B cell (primary cell): Measurements from ENCODE around the gene MYB. TPM values are rescaled to one million over a fixed set of nuclear protein-coding genes. Genes with fewer than 3 reads are reported as not detected.

Experiments used
- ATAC-seq: fragments of 200-7000 bp; cut with Tn5 transposase; one replicate; pipeline ENCODE4 v1.10.0; 2021; ENCODE audit warnings: low read depth, mild to moderate bottlenecking, moderate number of reproducible peaks, moderate library complexity
- CTCF ChIA-PET: fragments of 350-600 bp; sonication (Branson Sonifier 250); formaldehyde crosslinking; loops from one replicate; lab custom pipeline; 2021; ENCODE audit warnings: antibody characterized with exemption, inconsistent platforms; lab: Charles Lee
- POLR2A ChIA-PET: fragments of 350-600 bp; sonication (Branson Sonifier 250); formaldehyde crosslinking; loops from one replicate; lab custom pipeline; 2021; ENCODE audit warnings: antibody characterized with exemption; lab: Charles Lee
- DNase-seq: peaks from one replicate; pipeline ENCODE4 v3.0.0; 2013
- H2AFZ ChIP-seq: 2 replicates; pipeline ENCODE4 v1.6.1; 2012; ENCODE audit warnings: mild to moderate bottlenecking, low read depth, low read length; ENCODE audit not compliant: insufficient read depth, poor library complexity, severe bottlenecking
- H3K27ac ChIP-seq, 2 donors: 1 replicate in 1 of 2; 2 replicates in 1 of 2; pipeline ENCODE4 v1.5.1; 2012 to 2013; ENCODE audit warnings: low read length in 2 of 2, mild to moderate bottlenecking in 2 of 2, moderate library complexity in 1 of 2
- H3K27me3 ChIP-seq, 4 experiments: fragments of 200-600 bp in 1 of 4; sonication (generic) in 1 of 4; replicated peaks in 1 of 4; 1 replicate in 2 of 4; 2 replicates in 2 of 4; pipeline versions ENCODE4 v1.6.1 to v1.7.0; 2013 to 2016; ENCODE audit warnings: low read length in 3 of 4, mild to moderate bottlenecking in 2 of 4, mixed read lengths in 1 of 4, moderate library complexity in 1 of 4; ENCODE audit not compliant: insufficient read depth in 4 of 4, control insufficient read depth in 3 of 4; ENCODE audit errors: control extremely low read depth in 1 of 4
- H3K36me3 ChIP-seq, 2 experiments: replicated peaks in 1 of 2; 1 replicate in 1 of 2; 2 replicates in 1 of 2; pipeline versions ENCODE4 v1.6.1 to v1.7.1; 2013; ENCODE audit warnings: low read length in 1 of 2; ENCODE audit not compliant: insufficient read depth in 2 of 2, control insufficient read depth in 1 of 2; ENCODE audit errors: control extremely low read depth in 1 of 2, extremely low read depth in 1 of 2
- H3K4me1 ChIP-seq, 2 donors: fragments of 200-600 bp in 1 of 2; sonication (generic) in 1 of 2; 1 replicate in 1 of 2; 2 replicates in 1 of 2; pipeline versions ENCODE4 v1.5.1 to v1.6.1; 2013 to 2017; ENCODE audit warnings: low read length in 2 of 2; ENCODE audit not compliant: control insufficient read depth in 2 of 2, insufficient read depth in 2 of 2
- H3K4me2 ChIP-seq: replicated peaks from 2 replicates; pipeline ENCODE3; 2012; ENCODE audit warnings: mild to moderate bottlenecking, low read depth, low read length; ENCODE audit not compliant: poor library complexity, severe bottlenecking
- H3K4me3 ChIP-seq, 5 experiments: fragments of 200-600 bp in 1 of 5; sonication (generic) in 1 of 5; 1 replicate in 3 of 5; 2 replicates in 2 of 5; pipeline versions ENCODE4 v1.5.1 to v1.7.0; 2011 to 2016; ENCODE audit warnings: low read length in 4 of 5, mild to moderate bottlenecking in 4 of 5, low read depth in 2 of 5, control low read depth in 1 of 5, moderate library complexity in 1 of 5; ENCODE audit not compliant: insufficient read depth in 1 of 5; ENCODE audit errors: control extremely low read depth in 1 of 5, extremely low read depth in 1 of 5
- H3K79me2 ChIP-seq: fragments of 200-600 bp; sonication (generic); one replicate; pipeline ENCODE4 v1.6.0; 2016; ENCODE audit warnings: low read length; ENCODE audit not compliant: control insufficient read depth, insufficient read depth
- H3K9ac ChIP-seq: fragments of 200-600 bp; sonication (generic); 2 replicates; pipeline ENCODE4 v1.6.1; 2017; ENCODE audit warnings: mild to moderate bottlenecking, low read length, moderate library complexity
- H3K9me3 ChIP-seq, 3 donors: one replicate each; pipeline versions ENCODE4 v1.6.1 to v1.7.1; 2013; ENCODE audit warnings: low read length in 2 of 3; ENCODE audit not compliant: control insufficient read depth in 2 of 3, insufficient read depth in 1 of 3; ENCODE audit errors: control extremely low read depth in 1 of 3
- H4K20me1 ChIP-seq: 2 replicates; pipeline ENCODE4 v1.6.0; 2012; ENCODE audit warnings: mild to moderate bottlenecking, low read length; ENCODE audit not compliant: insufficient read depth, control insufficient read depth, poor library complexity, severe bottlenecking
- H3K27ac Mint-ChIP-seq: one replicate; pipeline ENCODE4 v1.8.0; 2021; ENCODE audit warnings: mixed read lengths
- H3K27me3 Mint-ChIP-seq: one replicate; pipeline ENCODE4 v1.8.0; 2021; ENCODE audit warnings: mixed read lengths
- H3K4me1 Mint-ChIP-seq: one replicate; pipeline ENCODE4 v1.8.0; 2021; ENCODE audit warnings: mixed read lengths
- H3K4me3 Mint-ChIP-seq: one replicate; pipeline ENCODE4 v1.8.0; 2021; ENCODE audit warnings: mixed read lengths
- H3K9me3 Mint-ChIP-seq: one replicate; pipeline ENCODE4 v1.8.0; 2022; ENCODE audit warnings: mixed read lengths; ENCODE audit not compliant: insufficient read depth
- EZH2 ChIP-seq: IDR thresholded peaks from 2 replicates; pipeline ENCODE4 v1.6.1; 2012; ENCODE audit warnings: borderline replicate concordance, low read depth, mild to moderate bottlenecking, moderate library complexity, low read length; ENCODE audit not compliant: insufficient read depth, poor library complexity, severe bottlenecking
- WGBS: methylation state at CpG from one replicate; pipeline ENCODE4 v1.1.5; 2013; ENCODE audit warnings: missing lambda C conversion rate; ENCODE audit not compliant: insufficient coverage; 5-methylcytosine and 5-hydroxymethylcytosine counted together
- intact Hi-C: fragments of 100-400 bp; cut with micrococcal nuclease; formaldehyde crosslinking; loops from one replicate; pipeline ENCODE4 v1.10.0; 2022
- polyA plus RNA-seq: library from polyadenylated mRNA; depleted of rRNA; stranded (reverse); fragments of >200 nt; gene quantifications from 2 replicates; pipeline ENCODE4 v1.2.3, GENCODE V29; 2012
- total RNA-seq, 2 donors: library from RNA; stranded (reverse); fragments of 120-200 nt in 1 of 2; gene quantifications; 1 replicate in 1 of 2; 2 replicates in 1 of 2; pipeline versions ENCODE4 v1.2.3 to v1.2.4, GENCODE V29; 2013 to 2022
- TF ChIP-seq, protein P1 (sequence below): fragments of 200-600 bp; IDR thresholded peaks from one replicate; pipeline ENCODE4 v1.8.0; 2022; ENCODE audit warnings: antibody characterized with exemption, mild to moderate bottlenecking

The MYB gene
- total and polyA plus RNA-seq, 2 donors (not counting 1 experiment from before 2014, with no cell fraction given), result 0.46 to 1.4 TPM

DNA sequence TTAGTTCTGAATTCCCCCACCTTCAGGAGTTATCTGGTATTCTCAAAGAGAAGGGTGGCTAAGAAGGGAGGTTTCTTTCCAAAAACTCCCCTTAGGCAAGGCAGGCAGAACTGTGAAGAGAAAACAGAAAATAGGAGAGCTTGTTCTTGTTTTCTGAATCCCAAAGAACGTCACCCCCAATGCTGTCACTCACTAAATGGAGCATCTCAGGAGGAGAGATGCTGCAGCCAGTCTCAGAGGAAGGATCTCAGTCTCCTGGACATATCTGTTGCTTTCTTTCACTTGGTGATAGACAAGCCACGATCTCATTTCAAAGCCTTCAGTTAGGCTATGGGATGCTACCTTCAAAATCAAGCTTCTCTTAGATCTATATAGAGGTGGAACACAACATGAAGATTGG lies 16.1 kb upstream of the MYB start:
- Mint-ChIP-seq H3K27me3 (no peaks in the 10 kb centered on the region), H3K4me1 (peaks cover 13% of the 10 kb centered on the region), H3K27ac (no peak overlapping the region), H3K4me3 (no peak overlapping the region), H3K9me3 (no peaks in the 10 kb centered on the region)
- Histone ChIP-seq H4K20me1 (no peaks in the 10 kb centered on the region), H3K4me3 (no peak overlapping the region), H3K9ac (no peak overlapping the region), H2AFZ (no peak overlapping the region), H3K4me1 (peaks cover 8% of the 10 kb centered on the region in 2 donors), H3K27ac (no peak overlapping the region), H3K79me2 (no peaks in the 10 kb centered on the region), H3K4me2 (no peak overlapping the region), H3K36me3 (no peaks in the 10 kb centered on the region), H3K9me3 (no peaks in the 10 kb centered on the region), H3K27me3 (peaks cover 0 to 2% (median 0%) of the 10 kb centered on the region in 4 experiments)
- DNase-seq (no peak), ATAC-seq (no peak)
- ChIA-PET POLR2A (no interaction called here), CTCF (interaction anchor here (0.7 kb wide), 1 partner anchor 19 kb away, joined by 3 read pairs; no protein-coding TSS in a partner anchor)
- intact Hi-C loops, result no loop called here
- 100% methylated on average over 1 of the region's 2 CpGs for WGBS
- TF ChIP-seq EZH2, result no peak
- TF ChIP-seq, protein P1, sequence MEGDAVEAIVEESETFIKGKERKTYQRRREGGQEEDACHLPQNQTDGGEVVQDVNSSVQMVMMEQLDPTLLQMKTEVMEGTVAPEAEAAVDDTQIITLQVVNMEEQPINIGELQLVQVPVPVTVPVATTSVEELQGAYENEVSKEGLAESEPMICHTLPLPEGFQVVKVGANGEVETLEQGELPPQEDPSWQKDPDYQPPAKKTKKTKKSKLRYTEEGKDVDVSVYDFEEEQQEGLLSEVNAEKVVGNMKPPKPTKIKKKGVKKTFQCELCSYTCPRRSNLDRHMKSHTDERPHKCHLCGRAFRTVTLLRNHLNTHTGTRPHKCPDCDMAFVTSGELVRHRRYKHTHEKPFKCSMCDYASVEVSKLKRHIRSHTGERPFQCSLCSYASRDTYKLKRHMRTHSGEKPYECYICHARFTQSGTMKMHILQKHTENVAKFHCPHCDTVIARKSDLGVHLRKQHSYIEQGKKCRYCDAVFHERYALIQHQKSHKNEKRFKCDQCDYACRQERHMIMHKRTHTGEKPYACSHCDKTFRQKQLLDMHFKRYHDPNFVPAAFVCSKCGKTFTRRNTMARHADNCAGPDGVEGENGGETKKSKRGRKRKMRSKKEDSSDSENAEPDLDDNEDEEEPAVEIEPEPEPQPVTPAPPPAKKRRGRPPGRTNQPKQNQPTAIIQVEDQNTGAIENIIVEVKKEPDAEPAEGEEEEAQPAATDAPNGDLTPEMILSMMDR, result no peak

DNA sequence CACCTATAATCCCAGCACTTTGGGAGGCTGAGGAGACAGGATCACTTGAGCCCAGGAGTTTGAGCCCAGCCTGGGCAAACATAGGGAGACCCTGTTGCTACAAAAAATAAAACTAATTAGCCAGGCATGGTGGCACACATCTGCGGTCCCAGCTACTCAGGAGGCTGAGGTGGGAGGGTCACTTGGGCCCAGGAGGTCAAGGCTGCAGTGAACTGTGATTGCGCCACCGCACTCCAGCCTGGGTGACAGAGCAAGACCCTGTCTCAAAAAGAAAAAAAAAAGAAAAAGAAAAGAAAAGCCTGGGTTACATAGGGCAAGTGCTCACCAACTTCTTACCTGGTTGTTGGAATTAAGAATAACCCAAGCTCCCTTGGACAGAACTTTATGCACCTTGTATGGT lies 14.6 kb upstream of the MYB start:
- no peaks in the 10 kb centered on the region for H3K27me3 Mint-ChIP-seq
- DNase-seq, result no peak
- H3K27ac ChIP-seq, result no peak overlapping the region
- ATAC-seq, result no peak
- ChIA-PET POLR2A (no interaction called here), CTCF (interaction anchor here (0.7 kb wide), 1 partner anchor 20 kb away, joined by 3 read pairs; no protein-coding TSS in a partner anchor)
- no peaks in the 10 kb centered on the region for H3K36me3 ChIP-seq
- 100% methylated on average over 1 of the region's 3 CpGs for WGBS
- no peak overlapping the region for H3K4me2 ChIP-seq
- H3K4me1 Mint-ChIP-seq, result peaks cover 13% of the 10 kb centered on the region
- intact Hi-C loops, result no loop called here
- no peak overlapping the region for H3K9ac ChIP-seq
- H3K27me3 ChIP-seq, result peaks cover 0 to 2% (median 0%) of the 10 kb centered on the region in 4 experiments
- no peak overlapping the region for H3K27ac Mint-ChIP-seq
- peaks cover 8% of the 10 kb centered on the region in 2 donors for H3K4me1 ChIP-seq
- H3K9me3 ChIP-seq, result no peaks in the 10 kb centered on the region
- no peaks in the 10 kb centered on the region for H3K79me2 ChIP-seq
- no peaks in the 10 kb centered on the region for H4K20me1 ChIP-seq
- TF ChIP-seq, protein P1, result no peak
- TF ChIP-seq EZH2, result no peak
- no peaks in the 10 kb centered on the region for H3K9me3 Mint-ChIP-seq
- H3K4me3 ChIP-seq, result no peak overlapping the region
- H3K4me3 Mint-ChIP-seq, result no peak overlapping the region
- no peak overlapping the region for H2AFZ ChIP-seq
